Measurements from ENCODE around the gene LRP2BP.
A peak's percentile ranks its signal among the peaks of the same experiment; 100 is the strongest.

LRP2BP gene

DNA sequence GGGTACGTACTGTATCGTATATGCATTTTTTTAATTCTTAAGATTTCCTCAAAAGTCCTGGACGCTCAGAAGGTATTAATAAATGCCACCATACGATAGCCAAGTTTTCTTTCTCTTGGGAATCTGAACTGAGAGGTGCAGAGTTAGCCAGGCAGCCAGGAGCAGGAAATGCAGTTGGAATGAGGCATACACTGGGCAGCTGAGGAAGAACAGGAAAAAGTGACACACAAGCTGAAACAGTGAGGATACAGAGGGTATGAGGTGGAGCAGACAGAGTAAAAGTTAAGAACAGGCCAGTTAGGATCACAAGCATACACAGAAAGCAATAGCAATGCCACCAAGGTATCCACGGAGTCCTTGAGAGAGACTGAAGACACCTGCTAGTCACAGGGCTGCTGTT is 16.7 kb upstream of the LRP2BP start:
- DNase-seq (ENCODE audit: extremely low spot score), result no peak
- ChIA-PET POLR2A (interaction anchor here (0.6 kb wide), 1 partner anchor 8 kb away, joined by 3 read pairs; no protein-coding TSS in a partner anchor), CTCF (interaction anchor here (1.3 to 1.9 kb wide), 2 partner anchors 8 to 14 kb away, joined by 5 to 10 read pairs; partner anchors contain the start of gene UFSP2)

DNA sequence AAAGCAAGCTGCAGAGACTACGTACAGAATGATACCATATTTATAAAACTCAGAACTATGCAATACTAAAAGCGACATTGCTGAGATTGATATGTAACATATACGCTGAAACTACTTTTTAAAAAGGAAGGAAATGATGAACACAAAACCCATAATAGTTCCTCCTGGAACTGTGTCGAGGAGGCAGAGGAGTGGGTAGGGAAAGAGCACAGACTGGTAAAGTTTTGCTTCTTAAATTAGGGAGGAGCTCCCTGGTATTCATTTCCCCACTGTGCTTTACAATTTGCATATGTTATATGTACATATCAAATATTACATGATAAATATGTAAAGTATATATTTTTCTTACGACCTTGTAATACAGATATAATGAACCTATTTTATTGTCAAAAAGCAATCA is 16.1 kb upstream of the LRP2BP start:
- POLR2A ChIA-PET, result interaction anchor here (0.6 kb wide), 1 partner anchor 8 kb away, joined by 3 read pairs; no protein-coding TSS in a partner anchor
- CTCF ChIA-PET, result interaction anchor here (1.9 kb wide), 1 partner anchor 14 kb away, joined by 10 read pairs; the partner anchor contains the start of gene UFSP2
- TF ChIP-seq, protein P1, sequence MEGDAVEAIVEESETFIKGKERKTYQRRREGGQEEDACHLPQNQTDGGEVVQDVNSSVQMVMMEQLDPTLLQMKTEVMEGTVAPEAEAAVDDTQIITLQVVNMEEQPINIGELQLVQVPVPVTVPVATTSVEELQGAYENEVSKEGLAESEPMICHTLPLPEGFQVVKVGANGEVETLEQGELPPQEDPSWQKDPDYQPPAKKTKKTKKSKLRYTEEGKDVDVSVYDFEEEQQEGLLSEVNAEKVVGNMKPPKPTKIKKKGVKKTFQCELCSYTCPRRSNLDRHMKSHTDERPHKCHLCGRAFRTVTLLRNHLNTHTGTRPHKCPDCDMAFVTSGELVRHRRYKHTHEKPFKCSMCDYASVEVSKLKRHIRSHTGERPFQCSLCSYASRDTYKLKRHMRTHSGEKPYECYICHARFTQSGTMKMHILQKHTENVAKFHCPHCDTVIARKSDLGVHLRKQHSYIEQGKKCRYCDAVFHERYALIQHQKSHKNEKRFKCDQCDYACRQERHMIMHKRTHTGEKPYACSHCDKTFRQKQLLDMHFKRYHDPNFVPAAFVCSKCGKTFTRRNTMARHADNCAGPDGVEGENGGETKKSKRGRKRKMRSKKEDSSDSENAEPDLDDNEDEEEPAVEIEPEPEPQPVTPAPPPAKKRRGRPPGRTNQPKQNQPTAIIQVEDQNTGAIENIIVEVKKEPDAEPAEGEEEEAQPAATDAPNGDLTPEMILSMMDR (IDR thresholded peaks at IDR 0.05; ENCODE audit: control extremely low read depth, extremely low read depth, low read depth, missing control alignments), result no peak
- DNase-seq (ENCODE audit: extremely low spot score), result no peak

More for the DNA sequence above, 16.7 kb upstream of the LRP2BP start:
- TF ChIP-seq, protein P1 (IDR thresholded peaks at IDR 0.05; ENCODE audit: control extremely low read depth, extremely low read depth, low read depth, missing control alignments), result no peak

DNA sequence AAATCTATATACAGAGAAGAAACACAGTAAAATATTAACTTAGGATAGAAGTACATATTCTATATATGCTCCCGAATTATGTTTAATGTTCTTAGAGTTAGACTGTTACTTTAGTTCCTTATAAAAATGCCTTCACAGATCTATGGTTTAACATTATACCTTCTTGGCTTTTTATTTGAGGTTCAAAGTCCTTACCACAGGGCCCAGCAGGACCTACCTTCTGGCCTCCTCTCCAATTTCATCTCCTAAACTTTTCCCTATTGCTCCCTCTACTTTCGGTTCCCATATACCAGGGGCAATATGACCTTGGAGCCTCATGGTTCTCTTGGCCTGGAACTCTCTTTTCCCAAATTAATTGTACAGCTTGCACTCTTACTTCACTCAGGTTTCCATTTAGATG is 12.7 kb upstream of the LRP2BP start:
- TF ChIP-seq, protein P1 (IDR thresholded peaks at IDR 0.05; ENCODE audit: control extremely low read depth, extremely low read depth, low read depth, missing control alignments), result no peak
- POLR2A ChIA-PET, result no interaction called here
- no peak for DNase-seq (ENCODE audit: extremely low spot score)
- CTCF ChIA-PET, result no interaction called here

DNA sequence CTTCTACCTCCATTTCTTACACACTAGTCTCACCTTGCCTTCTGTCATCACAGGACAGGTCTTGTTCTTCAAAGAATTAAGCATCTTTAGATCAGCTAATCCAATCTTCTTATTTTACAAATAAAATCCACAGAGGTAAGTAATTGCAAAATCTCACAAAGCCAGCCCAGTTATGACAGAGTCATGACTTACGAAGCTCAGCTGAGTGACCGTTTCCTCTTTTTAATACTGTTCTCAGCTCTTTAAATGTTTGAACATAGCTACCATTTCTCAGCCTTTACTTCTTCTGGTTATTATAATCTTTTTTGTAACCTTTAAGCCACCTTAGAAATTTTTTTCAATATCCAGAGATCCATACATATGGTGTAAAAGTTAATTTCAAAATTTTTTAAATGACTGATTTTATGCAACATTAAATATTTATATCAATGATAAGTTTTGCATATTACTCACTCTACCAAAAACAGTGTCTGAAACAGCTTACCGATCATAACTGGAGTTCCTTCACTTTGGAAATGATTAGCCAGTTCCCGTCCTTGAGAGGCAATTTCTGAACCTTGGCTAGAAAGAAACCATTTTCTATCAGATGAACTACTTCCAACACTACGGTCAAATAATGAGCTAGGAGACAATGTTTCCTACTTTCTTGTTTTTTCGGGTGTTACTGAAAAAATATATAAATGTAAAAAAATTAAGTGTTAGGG is 9.7 kb upstream of the LRP2BP start:
- peak; percentile 40 for DNase-seq (ENCODE audit: extremely low spot score)
- POLR2A ChIA-PET, result interaction anchor here (0.5 to 1.8 kb wide), 6 partner anchors 9 to 262 kb away, joined by 3 to 9 read pairs (median 4); partner anchors contain the start of genes ANKRD37, LRP2BP, SLC25A4 and UFSP2
- TF ChIP-seq, protein P1 (IDR thresholded peaks at IDR 0.05; ENCODE audit: control extremely low read depth, extremely low read depth, low read depth, missing control alignments), result no peak
- CTCF ChIA-PET, result interaction anchor here (0.7 to 1.7 kb wide), 10 partner anchors 7 to 222 kb away, joined by 3 to 6 read pairs (median 4); partner anchors contain the start of gene UFSP2

DNA sequence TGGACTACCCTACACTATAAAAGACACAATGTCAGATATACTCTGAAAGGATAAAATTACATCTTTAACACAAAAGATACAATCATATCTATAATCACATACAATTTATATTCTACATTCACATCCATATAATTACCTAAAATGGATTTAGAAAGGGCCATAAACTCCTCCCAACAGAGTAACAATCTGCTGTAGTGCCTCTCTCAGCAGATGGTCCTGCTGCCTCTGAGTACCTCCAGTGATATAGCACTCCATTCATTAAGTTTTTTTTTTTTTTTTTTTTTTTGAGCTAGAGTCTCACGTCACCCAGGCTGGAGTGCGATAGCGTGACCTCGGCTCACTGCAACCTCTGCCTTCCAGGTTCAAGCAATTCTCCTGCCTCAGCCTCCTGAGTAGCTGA is 8.3 kb upstream of the LRP2BP start:
- DNase-seq (ENCODE audit: extremely low spot score), result no peak
- ChIA-PET CTCF (interaction anchor here (1.2 to 2.4 kb wide), 3 partner anchors 9 to 98 kb away, joined by 4 to 8 read pairs (median 5); no protein-coding TSS in a partner anchor), POLR2A (interaction anchor here (0.5 kb wide), 1 partner anchor 8 kb away, joined by 3 read pairs; no protein-coding TSS in a partner anchor)
- TF ChIP-seq, protein P1 (IDR thresholded peaks at IDR 0.05; ENCODE audit: control extremely low read depth, extremely low read depth, low read depth, missing control alignments), result no peak

DNA sequence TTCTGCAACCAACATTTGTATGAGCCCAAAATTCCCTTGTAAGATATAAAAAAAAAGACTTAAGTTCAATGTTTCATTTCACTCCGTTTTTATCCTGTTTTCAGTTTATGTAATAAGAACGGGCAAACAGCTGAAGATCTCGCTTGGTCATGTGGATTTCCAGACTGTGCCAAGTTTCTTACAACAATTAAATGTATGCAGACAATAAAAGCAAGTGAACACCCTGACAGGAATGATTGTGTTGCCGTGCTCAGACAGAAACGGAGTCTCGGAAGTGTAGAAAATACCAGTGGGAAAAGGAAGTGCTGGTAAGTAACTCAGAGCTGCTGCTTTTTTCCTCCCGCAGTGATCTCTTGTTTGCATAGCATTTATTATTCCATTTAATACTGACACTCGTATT is 3.7 kb upstream of the LRP2BP start:
- DNase-seq (ENCODE audit: extremely low spot score), result no peak
- CTCF ChIA-PET, result interaction anchor here (1.6 kb wide), 1 partner anchor 198 kb away, joined by 8 read pairs; no protein-coding TSS in a partner anchor
- TF ChIP-seq, protein P1 (IDR thresholded peaks at IDR 0.05; ENCODE audit: control extremely low read depth, extremely low read depth, low read depth, missing control alignments), result no peak
- POLR2A ChIA-PET, result no interaction called here

All from GM10248 (cell line).